Liver (tissue), 9 donors: ENCODE measurements around the gene CCDC88C. TPM values are rescaled to one million over a fixed set of nuclear protein-coding genes. Genes with fewer than 3 reads are reported as not detected.

ENCODE experiments used
- DNase-seq: peaks from one replicate; pipeline ENCODE4 v3.0.0-alpha.2; 2017; ENCODE audit warnings: low spot score
- H3K27ac ChIP-seq, 2 donors: one replicate each; pipeline ENCODE4 v1.7.0; 2013; ENCODE audit warnings: inconsistent platforms in 2 of 2, low read length in 2 of 2, control low read depth in 1 of 2, low read depth in 1 of 2, mild to moderate bottlenecking in 1 of 2
- H3K27me3 ChIP-seq, 4 donors: one replicate each; pipeline versions ENCODE4 v1.6.1 to v1.7.0; 2013; ENCODE audit warnings: low read length in 3 of 4, inconsistent platforms in 1 of 4, mild to moderate bottlenecking in 1 of 4, moderate library complexity in 1 of 4; ENCODE audit not compliant: control insufficient read depth in 4 of 4, insufficient read depth in 4 of 4
- H3K36me3 ChIP-seq, 4 donors: one replicate each; pipeline versions ENCODE4 v1.6.1 to v1.7.0; 2013; ENCODE audit warnings: low read length in 3 of 4, mild to moderate bottlenecking in 3 of 4, low read depth in 1 of 4, moderate library complexity in 1 of 4; ENCODE audit not compliant: control insufficient read depth in 4 of 4, insufficient read depth in 3 of 4
- H3K4me1 ChIP-seq, 4 donors: one replicate each; pipeline versions ENCODE4 v1.6.1 to v1.7.0; 2013; ENCODE audit warnings: low read length in 3 of 4, mild to moderate bottlenecking in 3 of 4, moderate library complexity in 1 of 4; ENCODE audit not compliant: control insufficient read depth in 4 of 4, insufficient read depth in 4 of 4
- H3K4me3 ChIP-seq, 3 donors: one replicate each; pipeline versions ENCODE4 v1.6.1 to v1.7.0; 2013; ENCODE audit warnings: low read length in 3 of 3, control low read depth in 1 of 3, low read depth in 1 of 3, mild to moderate bottlenecking in 1 of 3
- H3K9ac ChIP-seq, 2 donors: one replicate each; pipeline ENCODE4 v1.7.0; 2013; ENCODE audit warnings: low read length in 2 of 2, mild to moderate bottlenecking in 2 of 2, moderate library complexity in 2 of 2, control low read depth in 1 of 2, low read depth in 1 of 2
- H3K9me3 ChIP-seq, 4 donors: one replicate each; pipeline versions ENCODE4 v1.6.1 to v1.7.0; 2013; ENCODE audit warnings: low read length in 3 of 4; ENCODE audit not compliant: control insufficient read depth in 4 of 4
- EGR1 ChIP-seq, 2 donors: IDR thresholded peaks; 2 replicates each; pipeline ENCODE4 v1.6.1; 2016 to 2018; ENCODE audit warnings: antibody characterized with exemption in 2 of 2, low read depth in 2 of 2
- FOXA1 ChIP-seq: IDR thresholded peaks from 2 replicates; pipeline ENCODE4 v1.6.1; 2016; ENCODE audit warnings: antibody characterized with exemption
- FOXA2 ChIP-seq: IDR thresholded peaks from 2 replicates; pipeline ENCODE4 v1.6.1; 2016; ENCODE audit warnings: antibody characterized with exemption
- HNF4A ChIP-seq, 2 donors: conservative IDR thresholded peaks; 2 replicates each; pipeline ENCODE4 v1.6.1; 2016; ENCODE audit warnings: antibody characterized with exemption in 2 of 2, mild to moderate bottlenecking in 2 of 2
- HNF4G ChIP-seq: IDR thresholded peaks from 2 replicates; pipeline ENCODE4 v1.6.1; 2016; ENCODE audit warnings: antibody characterized with exemption
- JUND ChIP-seq, 2 donors: IDR thresholded peaks; 2 replicates each; pipeline ENCODE4 v1.6.1; 2016; ENCODE audit warnings: antibody characterized with exemption in 2 of 2
- NR2F2 ChIP-seq: IDR thresholded peaks from 2 replicates; pipeline ENCODE4 v1.6.1; 2016; ENCODE audit warnings: antibody characterized with exemption
- RAD21 ChIP-seq, 2 donors: IDR thresholded peaks; 2 replicates each; pipeline ENCODE4 v1.6.1; 2016; ENCODE audit warnings: antibody characterized with exemption in 2 of 2, mild to moderate bottlenecking in 2 of 2
- RXRA ChIP-seq, 2 donors: IDR thresholded peaks; 2 replicates each; pipeline ENCODE4 v1.6.1; 2017 to 2018; ENCODE audit warnings: antibody characterized with exemption in 2 of 2, mild to moderate bottlenecking in 1 of 2
- SP1 ChIP-seq: IDR thresholded peaks from 2 replicates; pipeline ENCODE4 v1.6.1; 2018; ENCODE audit warnings: antibody characterized with exemption, mild to moderate bottlenecking
- TAF1 ChIP-seq: conservative IDR thresholded peaks from 2 replicates; pipeline ENCODE4 v1.6.1; 2016; ENCODE audit warnings: antibody characterized with exemption, mild to moderate bottlenecking
- YY1 ChIP-seq: IDR thresholded peaks from 2 replicates; pipeline ENCODE4 v1.6.1; 2016; ENCODE audit warnings: antibody characterized with exemption, mild to moderate bottlenecking
- WGBS: extraction: QIAGEN DNeasy Blood & Tissue Kit; methylation state at CpG from one replicate; pipeline ENCODE4 v1.1.7; 2013; 5-methylcytosine and 5-hydroxymethylcytosine counted together
- polyA plus RNA-seq, 2 donors: library from polyadenylated mRNA; stranded (reverse) in 1 of 2; unstranded in 1 of 2; fragments of 200-250 nt in 1 of 2; fragments of >200 nt in 1 of 2; fragmentation: Nextera tagmentation in 1 of 2; extraction: Ambion mirVana in 1 of 2; gene quantifications; one replicate each; pipeline versions ENCODE4 v1.2.1 to v1.2.3, GENCODE V29; 2013 to 2015
- total RNA-seq, 2 donors: library from RNA; depleted of rRNA; stranded (reverse); fragments of >200 nt; gene quantifications; one replicate each; pipeline ENCODE4 v1.2.3, GENCODE V29; 2014
- TF ChIP-seq, protein P1 (sequence below): fragments of 150-350 bp; IDR thresholded peaks from 2 replicates; pipeline ENCODE4 v1.5.1; 2017; ENCODE audit warnings: improper control_type of control experiment, low read depth, low read length; ENCODE audit not compliant: missing input control
- TF ChIP-seq, protein P2 (sequence below): IDR thresholded peaks from 2 replicates; pipeline ENCODE4 v1.6.1; 2016; ENCODE audit warnings: antibody characterized with exemption
- TF ChIP-seq, protein P3 (sequence below): IDR thresholded peaks from 2 replicates; pipeline ENCODE4 v1.6.1; 2016; ENCODE audit warnings: antibody characterized with exemption
- TF ChIP-seq, protein P4 (sequence below): IDR thresholded peaks from 2 replicates; pipeline ENCODE4 v1.6.1; 2016; ENCODE audit warnings: antibody characterized with exemption
- TF ChIP-seq, protein P5 (sequence below): IDR thresholded peaks from 2 replicates; pipeline ENCODE4 v1.6.1; 2016; ENCODE audit warnings: antibody characterized with exemption, mild to moderate bottlenecking
- donor health status: healthy.
- donor health status: healthy.
- donor health status: healthy.
- donor health status: healthy.
- donor health status: healthy.

The CCDC88C gene
- total and polyA plus RNA-seq, 4 donors = 1.3 to 10.8 (median 4.0) TPM

DNA sequence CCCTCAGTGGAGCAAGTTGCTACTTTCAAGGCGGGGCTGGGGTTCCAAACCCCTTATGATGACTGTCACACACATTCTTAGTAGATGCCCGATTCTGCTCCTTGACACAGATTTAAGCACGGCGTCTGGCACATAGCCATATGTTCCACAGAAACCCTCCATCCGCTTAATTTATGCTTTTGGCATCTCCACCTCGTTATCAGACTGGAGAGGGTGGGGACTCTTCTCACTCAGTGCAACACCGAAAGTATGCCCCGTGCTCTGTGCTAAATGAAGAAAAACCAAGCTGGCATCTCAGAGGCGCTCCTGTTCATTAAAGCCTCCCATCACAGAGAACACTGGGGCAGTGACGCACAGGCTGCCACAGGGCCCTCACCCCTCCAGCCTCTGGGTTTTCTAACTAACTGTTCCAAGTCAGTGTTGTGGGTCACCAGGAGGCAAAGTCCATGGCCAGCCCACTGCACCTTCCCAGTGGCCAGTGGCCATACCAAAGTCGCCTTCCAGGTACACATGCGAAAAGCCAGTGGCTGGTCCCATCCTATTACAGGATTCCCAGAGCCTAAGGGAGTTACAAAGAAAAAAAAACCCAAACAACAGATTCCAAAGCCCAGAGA lies 27.3 kb downstream of the CCDC88C start:
- peaks cover 0 to 17% (median 8%) of the 10 kb centered on the region in 4 donors for H3K4me1 ChIP-seq
- no peak overlapping the region for H3K4me3 ChIP-seq
- H3K36me3 ChIP-seq = no peaks in the 10 kb centered on the region
- TF ChIP-seq FOXA1 = no peak
- TF ChIP-seq, protein P1, sequence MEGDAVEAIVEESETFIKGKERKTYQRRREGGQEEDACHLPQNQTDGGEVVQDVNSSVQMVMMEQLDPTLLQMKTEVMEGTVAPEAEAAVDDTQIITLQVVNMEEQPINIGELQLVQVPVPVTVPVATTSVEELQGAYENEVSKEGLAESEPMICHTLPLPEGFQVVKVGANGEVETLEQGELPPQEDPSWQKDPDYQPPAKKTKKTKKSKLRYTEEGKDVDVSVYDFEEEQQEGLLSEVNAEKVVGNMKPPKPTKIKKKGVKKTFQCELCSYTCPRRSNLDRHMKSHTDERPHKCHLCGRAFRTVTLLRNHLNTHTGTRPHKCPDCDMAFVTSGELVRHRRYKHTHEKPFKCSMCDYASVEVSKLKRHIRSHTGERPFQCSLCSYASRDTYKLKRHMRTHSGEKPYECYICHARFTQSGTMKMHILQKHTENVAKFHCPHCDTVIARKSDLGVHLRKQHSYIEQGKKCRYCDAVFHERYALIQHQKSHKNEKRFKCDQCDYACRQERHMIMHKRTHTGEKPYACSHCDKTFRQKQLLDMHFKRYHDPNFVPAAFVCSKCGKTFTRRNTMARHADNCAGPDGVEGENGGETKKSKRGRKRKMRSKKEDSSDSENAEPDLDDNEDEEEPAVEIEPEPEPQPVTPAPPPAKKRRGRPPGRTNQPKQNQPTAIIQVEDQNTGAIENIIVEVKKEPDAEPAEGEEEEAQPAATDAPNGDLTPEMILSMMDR = no peak
- H3K9me3 ChIP-seq = no peaks in the 10 kb centered on the region
- no peak for DNase-seq
- no peaks in the 10 kb centered on the region for H3K27me3 ChIP-seq
- 78% methylated on average over 12 of the region's 12 CpGs for WGBS
- H3K27ac ChIP-seq = no peak overlapping the region
- no peak overlapping the region for H3K9ac ChIP-seq

DNA sequence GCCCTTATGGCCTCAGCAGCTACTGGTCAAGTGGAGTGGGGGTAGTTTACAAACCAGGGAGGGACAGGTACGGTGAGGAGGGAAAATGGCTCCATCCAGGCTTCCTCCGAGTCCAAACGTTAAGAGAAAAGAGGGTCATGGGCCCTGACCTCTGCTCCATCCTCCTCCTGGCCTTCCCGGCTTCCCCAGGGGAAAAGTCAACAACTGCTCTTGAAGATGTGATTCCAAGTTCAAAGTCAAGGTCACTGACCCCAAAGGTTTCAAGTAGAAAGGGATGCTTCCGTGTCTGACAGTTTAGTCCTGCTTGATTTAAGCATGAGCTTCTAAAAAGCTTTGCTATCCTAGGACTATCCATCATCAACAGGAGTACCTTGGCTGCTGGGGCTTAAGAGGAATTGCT lies 28.5 kb downstream of the CCDC88C start:
- H3K4me3 ChIP-seq = no peak overlapping the region
- peak in 1 of 2 donors; percentile 12 for TF ChIP-seq RXRA (IDR thresholded peaks at IDR 0.05)
- TF ChIP-seq, protein P2, sequence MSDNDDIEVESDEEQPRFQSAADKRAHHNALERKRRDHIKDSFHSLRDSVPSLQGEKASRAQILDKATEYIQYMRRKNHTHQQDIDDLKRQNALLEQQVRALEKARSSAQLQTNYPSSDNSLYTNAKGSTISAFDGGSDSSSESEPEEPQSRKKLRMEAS = no peak
- peaks cover 0 to 17% (median 8%) of the 10 kb centered on the region in 4 donors for H3K4me1 ChIP-seq
- H3K27me3 ChIP-seq = no peaks in the 10 kb centered on the region
- no peak overlapping the region for H3K27ac ChIP-seq
- H3K9me3 ChIP-seq = no peaks in the 10 kb centered on the region
- DNase-seq = no peak
- no peaks in the 10 kb centered on the region for H3K36me3 ChIP-seq
- WGBS = 43% methylated on average over 5 of the region's 5 CpGs
- no peak overlapping the region for H3K9ac ChIP-seq

DNA sequence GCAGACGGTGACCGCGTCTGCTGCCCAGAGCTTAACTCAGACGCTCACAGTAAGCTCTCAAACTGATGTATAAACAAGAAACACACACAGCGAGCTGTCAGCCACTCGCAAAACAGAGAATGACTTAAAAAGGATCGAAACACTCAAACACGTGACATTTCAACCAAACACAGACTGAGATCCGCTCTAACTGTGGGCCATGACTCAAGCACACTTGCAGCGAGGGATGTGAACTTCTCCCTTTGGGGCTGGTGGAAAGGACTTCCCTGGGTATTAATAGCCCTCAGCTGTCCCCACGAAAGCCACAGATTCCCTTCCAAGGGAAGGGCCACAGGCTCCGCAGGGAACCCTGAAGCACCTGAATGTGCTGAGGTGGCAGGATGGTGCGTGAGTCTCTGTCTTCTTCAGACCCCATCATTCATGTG lies 29.1 kb downstream of the CCDC88C start:
- Histone ChIP-seq H3K36me3 (no peaks in the 10 kb centered on the region), H3K4me1 (peaks cover 0 to 17% (median 8%) of the 10 kb centered on the region in 4 donors), H3K27ac (no peak overlapping the region), H3K9ac (no peak overlapping the region), H3K27me3 (no peaks in the 10 kb centered on the region), H3K9me3 (no peaks in the 10 kb centered on the region), H3K4me3 (no peak overlapping the region)
- WGBS = 75% methylated on average over 13 of the region's 13 CpGs
- DNase-seq = no peak
- TF ChIP-seq JUND (IDR thresholded peaks at IDR 0.05) (no peak), YY1 (no peak), HNF4A (conservative IDR thresholded peaks at IDR 0.05) (no peak), EGR1 (IDR thresholded peaks at IDR 0.05; ENCODE audit: low read depth in 2 of 2) (no peak), FOXA1 (no peak), HNF4G (no peak), TAF1 (no peak), RXRA (IDR thresholded peaks at IDR 0.05) (no peak), RAD21 (IDR thresholded peaks at IDR 0.05) (no peak), SP1 (no peak), FOXA2 (no peak), NR2F2 (no peak)
- TF ChIP-seq, protein P3, sequence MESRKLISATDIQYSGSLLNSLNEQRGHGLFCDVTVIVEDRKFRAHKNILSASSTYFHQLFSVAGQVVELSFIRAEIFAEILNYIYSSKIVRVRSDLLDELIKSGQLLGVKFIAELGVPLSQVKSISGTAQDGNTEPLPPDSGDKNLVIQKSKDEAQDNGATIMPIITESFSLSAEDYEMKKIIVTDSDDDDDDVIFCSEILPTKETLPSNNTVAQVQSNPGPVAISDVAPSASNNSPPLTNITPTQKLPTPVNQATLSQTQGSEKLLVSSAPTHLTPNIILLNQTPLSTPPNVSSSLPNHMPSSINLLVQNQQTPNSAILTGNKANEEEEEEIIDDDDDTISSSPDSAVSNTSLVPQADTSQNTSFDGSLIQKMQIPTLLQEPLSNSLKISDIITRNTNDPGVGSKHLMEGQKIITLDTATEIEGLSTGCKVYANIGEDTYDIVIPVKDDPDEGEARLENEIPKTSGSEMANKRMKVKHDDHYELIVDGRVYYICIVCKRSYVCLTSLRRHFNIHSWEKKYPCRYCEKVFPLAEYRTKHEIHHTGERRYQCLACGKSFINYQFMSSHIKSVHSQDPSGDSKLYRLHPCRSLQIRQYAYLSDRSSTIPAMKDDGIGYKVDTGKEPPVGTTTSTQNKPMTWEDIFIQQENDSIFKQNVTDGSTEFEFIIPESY = no peak
- TF ChIP-seq, protein P4, sequence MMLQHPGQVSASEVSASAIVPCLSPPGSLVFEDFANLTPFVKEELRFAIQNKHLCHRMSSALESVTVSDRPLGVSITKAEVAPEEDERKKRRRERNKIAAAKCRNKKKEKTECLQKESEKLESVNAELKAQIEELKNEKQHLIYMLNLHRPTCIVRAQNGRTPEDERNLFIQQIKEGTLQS = no peak
- TF ChIP-seq, protein P1 = no peak
- TF ChIP-seq, protein P5, sequence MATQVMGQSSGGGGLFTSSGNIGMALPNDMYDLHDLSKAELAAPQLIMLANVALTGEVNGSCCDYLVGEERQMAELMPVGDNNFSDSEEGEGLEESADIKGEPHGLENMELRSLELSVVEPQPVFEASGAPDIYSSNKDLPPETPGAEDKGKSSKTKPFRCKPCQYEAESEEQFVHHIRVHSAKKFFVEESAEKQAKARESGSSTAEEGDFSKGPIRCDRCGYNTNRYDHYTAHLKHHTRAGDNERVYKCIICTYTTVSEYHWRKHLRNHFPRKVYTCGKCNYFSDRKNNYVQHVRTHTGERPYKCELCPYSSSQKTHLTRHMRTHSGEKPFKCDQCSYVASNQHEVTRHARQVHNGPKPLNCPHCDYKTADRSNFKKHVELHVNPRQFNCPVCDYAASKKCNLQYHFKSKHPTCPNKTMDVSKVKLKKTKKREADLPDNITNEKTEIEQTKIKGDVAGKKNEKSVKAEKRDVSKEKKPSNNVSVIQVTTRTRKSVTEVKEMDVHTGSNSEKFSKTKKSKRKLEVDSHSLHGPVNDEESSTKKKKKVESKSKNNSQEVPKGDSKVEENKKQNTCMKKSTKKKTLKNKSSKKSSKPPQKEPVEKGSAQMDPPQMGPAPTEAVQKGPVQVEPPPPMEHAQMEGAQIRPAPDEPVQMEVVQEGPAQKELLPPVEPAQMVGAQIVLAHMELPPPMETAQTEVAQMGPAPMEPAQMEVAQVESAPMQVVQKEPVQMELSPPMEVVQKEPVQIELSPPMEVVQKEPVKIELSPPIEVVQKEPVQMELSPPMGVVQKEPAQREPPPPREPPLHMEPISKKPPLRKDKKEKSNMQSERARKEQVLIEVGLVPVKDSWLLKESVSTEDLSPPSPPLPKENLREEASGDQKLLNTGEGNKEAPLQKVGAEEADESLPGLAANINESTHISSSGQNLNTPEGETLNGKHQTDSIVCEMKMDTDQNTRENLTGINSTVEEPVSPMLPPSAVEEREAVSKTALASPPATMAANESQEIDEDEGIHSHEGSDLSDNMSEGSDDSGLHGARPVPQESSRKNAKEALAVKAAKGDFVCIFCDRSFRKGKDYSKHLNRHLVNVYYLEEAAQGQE = no peak
- TF ChIP-seq, protein P2 = no peak
